Activated effector memory CD4-positive, alpha-beta T cell treated with anti-CD3 and anti-CD28 coated beads, Interleukin-2, amount 50 U/mL, for 16 hours (primary cell): ENCODE data around the gene PDE4D.

Experiments
- DNase-seq: peaks from one replicate; pipeline ENCODE4 v3.0.0-alpha.2; 2020

Gene PDE4D

DNA sequence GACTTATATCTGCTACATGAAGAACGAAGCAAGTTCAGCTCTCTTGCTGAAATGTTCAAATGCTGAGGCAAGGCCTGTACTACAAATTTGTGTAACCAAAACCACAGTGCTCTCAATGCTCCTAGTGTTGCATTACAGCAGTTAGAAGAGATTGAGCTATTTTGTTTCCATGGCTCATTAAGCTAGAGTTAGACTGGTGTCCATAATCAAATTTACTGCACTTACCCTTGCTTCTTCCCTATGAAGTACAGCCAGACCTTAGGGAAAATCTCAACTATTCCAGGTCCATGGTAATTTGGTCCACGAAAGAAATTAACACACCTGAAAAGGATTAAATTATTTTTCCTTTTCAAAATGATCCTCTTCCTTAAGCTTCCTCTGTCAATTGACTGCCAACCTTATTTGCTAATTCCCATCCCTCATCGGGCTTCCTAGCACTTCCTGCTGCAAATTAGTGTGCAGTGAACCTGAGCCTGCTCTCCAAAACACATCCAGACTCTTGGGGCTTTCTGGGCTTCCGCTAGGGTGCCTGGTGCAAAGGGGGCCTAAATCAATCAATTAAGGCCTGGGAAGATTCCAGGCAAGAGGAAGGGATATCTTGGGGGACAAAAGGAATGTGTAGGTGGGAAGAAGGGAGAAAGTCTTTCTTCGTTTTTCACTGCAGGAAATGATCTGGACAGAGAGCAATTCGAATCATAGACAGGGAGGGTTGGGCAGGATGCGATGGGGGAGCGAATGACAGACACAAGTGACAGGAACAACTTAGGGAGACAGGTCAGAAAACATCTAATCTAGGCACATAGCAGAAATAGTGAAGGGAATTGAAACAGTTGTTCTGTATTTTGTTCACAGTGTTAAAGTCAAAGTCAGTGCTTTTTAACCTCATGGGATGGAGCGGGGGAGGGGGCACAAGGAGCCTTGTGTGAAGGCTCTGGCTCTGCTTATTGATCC is 768.2 kb downstream of the PDE4D start:
- DNase-seq, result no peak

DNA sequence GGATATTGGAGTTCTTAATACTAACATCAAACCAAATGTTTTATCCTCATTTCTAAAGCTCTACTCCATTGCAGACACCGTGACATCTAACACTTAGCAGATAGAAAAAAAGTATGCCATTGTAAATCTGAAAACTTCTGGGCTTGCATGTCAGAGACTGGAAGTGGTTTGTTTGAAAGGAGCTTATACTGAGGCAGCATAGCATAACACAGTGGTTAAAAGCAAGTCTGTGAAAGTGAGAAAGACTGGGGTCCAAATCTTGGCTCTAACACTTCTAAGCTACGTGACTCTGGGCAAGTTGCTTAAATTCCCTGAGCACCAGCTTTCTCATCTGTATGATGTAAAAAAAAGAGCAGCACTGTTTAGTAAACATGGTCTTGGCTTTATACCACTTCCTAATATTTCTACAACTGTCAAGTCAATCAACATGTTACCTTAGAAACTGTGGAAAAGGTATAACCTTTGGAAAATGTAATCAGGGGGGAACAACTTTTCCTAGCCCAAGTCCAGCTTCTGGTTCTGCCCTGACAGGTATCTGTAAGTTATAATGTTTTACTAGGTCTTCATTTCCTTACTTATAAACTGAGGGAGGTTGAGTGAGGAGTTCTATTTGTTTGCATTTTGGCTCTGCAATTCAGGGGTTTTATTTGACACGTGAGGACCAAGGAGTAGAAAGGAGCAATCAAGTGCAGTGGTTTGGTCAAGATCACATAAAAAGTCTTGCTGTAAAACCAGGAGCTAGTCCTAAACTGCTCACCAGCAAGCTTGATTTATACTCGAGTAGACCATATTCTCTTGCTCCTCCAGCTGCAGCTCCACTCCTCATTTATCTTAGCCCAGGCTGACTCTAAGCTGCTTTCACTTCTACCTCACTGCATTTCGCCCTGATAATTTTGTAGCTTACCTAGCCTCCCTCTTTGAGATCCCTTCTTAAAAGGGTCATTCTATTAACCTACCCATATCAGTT is 769.6 kb downstream of the PDE4D start:
- DNase-seq, result no peak

DNA sequence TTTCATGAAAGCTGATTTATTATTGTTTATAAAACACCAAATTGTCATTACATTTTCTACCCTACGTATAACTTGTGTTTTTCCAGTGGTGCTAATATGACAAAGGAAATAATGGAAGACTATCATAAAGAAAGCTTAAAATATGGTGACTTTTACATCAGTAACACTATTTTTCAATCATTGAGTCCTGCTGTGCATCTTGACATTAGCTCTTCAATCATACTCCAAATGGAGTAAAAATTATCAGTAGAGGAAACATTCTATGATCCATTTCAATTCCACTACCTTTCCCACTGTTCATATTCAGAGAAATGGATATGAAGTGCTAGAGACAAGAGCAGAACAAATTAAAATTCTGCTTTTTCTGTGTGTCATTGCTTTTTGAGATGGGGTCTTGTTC is 774.0 kb downstream of the PDE4D start:
- DNase-seq, result no peak

DNA sequence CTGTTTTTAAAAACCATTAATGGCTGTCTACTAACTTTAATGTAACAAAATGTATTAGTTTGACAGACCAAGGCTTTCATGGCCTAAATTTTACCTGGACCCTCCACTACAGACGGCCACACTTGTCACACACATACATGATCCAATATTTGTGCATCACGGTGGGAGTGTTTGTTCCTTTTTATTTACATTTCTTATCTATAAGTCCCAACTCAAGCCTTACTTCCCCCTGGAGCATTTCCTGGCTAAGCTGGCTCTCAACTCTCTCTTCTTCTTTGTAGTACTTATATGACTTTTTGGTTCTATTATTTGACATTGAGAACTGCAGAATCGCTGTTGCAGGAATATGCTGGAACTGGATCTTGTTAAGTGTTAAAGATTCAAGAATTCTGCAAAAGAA is 776.2 kb downstream of the PDE4D start:
- DNase-seq, result no peak

DNA sequence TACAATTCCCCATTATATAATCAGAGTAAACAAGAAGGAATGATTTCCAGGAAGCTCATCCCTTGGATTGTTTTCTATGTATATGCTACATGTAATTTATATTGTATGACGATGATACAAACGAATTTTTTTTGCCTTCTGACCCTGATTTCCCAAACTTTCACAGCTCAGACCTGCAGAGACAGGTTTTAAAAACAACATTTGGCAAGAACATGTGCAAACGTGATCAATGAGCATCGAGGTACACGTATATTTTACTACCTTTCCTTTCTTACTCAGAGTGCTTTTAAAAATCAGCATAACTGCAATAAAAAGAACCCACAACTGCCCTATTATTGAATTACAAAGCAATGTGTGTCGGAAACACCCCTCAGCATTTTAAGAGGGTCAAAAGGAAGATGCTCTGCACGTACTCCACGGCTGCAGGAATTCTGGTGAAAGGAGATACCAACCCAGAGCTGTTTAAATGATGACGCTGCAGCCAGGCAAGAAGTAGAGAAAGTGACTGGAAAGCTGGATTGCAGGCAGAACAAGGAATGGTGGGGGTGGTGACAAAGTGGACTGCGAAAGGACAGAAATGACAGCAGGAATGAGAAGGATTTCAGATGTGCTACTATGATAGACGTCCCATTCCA is 777.2 kb downstream of the PDE4D start:
- DNase-seq, result no peak

DNA sequence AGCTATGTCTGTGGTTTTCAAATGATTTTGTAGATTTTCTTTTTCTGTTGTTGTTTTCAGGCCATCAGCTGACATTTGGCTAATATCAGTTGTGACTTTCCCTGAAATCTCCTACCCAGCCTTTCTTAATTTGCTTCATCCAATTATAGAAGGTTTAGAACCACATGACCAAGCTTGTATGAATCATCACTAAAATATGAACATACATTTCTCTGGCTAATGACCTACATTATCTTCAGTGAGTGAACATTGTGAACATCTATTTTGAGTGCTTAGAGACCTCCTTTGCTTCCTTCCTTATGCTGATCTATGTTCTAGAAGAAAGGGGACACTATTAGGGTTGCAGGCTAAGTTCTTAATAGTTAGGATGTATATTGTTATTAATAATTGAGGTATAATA is 778.2 kb downstream of the PDE4D start:
- no peak for DNase-seq

DNA sequence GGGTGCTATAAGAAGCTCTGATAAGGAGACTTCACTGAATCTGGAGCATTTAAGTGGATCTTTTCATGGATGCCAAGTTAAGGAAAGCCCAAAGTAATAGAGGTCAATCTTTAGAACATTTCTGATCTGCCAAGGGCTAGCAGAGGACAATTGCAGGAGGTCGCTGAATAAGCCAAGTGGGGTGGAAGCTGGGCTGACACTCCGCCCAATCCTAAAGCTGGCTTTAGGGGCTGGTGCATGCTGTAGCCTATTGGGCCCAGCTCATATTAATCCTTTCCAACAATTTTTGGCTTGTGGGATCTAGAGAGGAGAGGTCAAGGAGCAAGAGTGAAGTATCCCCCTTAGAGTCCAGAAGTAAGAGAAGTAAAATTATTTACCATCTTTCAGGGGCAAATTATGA is 784.1 kb downstream of the PDE4D start:
- no peak for DNase-seq

DNA sequence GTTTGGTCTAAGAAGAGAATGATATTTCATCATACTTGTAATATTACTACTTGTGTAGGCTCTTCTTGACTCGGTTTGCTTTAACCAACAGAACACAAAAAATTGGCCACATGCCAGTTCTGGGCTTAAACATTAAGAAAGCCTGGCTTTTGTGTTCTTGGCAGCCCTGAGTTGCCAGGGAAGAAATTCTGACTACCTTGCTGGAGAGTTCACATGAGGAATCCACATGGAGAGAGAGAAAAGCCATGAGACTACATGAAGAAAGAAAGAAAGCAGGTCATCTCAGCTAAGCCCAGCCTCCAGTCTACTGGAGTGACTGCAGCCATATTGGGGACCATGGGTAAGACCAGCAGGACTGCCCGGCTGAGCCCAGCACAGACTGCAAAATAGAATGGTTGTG is 785.8 kb downstream of the PDE4D start:
- no peak for DNase-seq

DNA sequence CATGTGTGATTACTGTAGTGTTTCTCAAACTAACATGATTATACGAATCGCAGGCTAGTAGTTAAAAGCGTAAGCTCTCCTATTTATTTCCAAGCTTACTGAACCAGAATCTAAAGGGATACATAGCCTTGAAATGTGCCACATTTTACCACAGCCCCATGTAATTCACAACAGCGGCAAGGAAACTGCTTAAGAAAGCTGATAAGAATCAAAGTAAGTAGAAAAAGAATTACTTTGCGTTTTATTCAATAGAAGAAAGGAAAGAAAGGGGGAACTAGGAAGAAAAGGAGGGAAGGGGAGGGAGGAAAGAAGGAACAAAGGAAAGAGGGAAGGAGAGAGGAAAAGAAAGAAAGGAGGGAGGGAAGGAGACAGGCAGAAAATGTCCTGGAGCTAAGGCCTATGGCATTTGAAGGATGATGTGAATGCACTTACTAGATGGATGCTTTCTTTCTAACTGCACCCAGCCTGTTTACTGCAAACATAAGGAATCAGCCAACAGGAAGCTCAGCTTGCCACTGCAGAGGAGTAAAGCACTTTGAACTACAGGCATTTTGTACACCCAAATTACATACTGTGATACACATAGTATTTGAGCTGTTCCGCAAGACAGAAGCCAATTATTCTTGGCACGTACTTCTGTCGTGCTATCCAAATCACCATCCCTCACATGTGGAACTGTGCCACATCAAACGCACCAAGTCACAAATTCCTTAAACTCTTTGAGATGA is 789.0 kb downstream of the PDE4D start:
- no peak for DNase-seq

DNA sequence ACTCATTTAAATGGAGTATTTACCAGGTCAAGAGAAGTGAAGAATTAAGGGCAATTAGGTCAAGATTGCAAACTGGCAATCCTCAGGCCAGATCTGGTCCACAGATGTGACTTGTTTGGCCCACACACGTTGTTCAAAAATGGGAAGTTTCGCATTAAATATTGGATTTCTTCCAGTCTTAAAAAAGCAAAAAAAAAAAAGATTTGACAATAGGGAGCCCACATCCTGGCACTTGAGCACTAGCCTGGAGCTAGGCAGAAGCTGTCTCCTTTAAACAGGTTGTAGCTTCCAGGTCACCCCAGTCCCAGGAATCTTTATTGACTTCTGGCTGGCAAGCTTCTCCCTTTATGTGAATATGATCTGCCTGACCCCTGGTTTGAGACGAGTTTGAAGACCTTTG is 790.2 kb downstream of the PDE4D start:
- DNase-seq, result no peak

DNA sequence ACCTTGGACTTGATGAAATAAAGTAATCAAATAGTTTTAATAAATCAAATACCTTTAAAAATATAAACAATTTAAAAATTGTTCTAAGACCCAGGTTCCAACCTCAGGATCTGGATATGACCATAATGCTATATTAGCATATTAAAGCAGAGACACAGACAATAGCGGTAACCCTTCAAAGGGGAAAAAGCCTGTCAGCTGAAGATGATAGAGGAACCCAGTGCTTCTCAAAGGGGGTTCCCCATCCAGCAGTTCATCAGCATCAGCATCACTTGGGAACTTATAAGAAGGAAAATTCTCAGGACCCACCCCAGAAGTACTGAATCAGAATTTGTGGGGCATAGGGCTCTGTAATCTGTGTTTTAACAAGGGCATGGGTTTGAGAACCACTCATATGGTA is 791.1 kb downstream of the PDE4D start:
- no peak for DNase-seq

DNA sequence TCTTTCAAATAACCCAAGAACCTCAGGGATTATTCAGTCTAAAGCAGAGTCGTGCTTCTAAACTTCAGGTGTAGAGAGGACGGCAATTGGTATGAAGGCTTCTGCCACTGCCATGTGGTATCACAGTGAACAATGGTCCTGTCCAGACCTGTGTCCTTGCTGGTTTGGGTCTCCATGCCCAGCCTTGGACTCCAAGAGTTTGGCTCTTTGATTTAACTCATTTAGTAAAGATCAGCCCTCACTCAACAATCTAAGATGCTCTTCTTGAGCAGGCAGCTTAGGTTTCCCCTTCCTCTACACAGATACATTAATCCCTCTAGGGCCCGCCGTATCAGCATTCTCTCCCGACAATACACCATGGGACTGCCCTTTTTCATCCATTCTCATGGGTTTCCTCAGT is 792.7 kb downstream of the PDE4D start:
- DNase-seq, result no peak

DNA sequence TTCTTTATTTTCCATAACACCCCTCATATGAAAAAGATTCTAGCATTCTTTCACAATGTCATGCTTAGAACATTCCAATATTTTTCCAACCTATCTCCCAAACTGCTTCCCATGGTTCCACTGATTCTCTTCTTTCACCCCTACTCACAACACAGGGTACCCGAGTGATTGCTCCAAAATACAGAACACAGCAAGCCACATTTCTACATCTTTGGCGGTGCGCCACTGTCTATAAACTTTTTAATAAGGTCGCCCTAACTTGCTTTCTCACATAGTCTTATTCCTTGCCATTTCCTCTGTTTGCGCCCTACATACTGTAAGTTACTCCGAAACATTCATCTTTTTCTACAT is 793.6 kb downstream of the PDE4D start:
- DNase-seq, result no peak

DNA sequence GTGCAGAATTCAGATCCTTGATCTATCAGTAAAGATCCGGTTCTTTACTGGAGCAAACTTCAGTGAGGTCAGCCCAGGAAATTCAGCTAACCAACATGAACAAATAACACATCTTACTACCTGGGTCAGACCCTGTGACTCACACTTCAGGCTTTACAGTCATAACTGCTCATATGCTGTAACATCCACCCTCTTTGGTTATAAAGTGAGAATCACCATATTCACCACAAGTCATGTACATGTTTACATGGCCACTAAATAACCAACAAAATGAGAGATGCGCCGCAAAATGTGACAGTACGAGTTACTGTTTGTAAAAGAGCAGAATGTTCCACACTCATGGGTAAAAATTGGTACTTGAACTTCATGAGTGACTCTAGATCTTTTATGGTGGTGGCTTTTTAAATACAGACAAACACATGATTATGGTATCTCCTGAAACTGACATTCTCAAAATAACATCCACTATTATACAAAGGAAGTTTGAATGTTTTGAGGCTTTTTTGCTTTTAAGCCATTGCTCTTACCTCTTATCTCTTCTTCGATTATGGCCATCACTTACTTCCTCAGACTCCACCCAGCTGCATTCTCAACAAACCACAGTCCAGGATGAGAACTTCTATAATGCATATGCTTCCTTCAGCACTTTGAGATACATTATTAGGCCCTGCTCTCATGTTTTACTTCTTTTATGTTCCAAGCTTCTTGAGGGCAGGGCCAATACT is 794.1 kb downstream of the PDE4D start:
- no peak for DNase-seq

DNA sequence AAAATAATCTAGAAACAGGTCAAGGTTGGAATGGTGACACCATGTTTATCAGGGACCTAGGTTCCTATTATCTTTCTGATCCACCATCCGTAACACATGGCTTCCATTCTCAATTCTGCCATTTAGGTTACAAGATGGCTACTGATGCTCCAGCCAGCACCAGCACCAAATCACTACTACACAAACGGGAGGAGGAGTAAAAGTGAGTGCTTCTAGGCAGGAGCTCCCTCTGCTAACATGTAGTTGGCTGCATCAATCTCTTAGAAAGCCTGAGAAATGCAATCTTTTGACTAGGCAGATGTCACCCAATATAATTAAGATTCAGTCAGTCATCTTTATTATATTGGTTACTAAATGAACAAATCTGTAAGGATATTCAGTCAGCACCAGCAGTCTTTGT is 794.8 kb downstream of the PDE4D start:
- DNase-seq, result no peak

DNA sequence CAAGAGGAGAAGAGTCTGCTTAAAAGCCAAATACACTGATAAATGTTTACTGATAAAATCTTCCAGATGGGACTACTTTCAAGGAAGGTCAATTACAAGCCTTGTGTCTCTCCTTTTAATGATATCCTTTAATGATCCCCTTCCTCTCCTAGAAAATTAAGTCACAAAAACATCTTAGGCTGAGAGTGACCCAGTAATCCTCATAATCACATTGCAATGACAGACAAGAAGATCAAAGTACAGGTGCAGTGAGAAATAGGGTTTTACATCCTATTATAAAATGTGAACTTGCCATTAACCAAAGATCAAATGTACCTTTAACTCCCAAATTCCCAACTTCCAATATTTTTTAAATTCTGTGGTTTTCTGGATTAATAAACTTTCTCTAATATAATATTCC is 795.8 kb downstream of the PDE4D start:
- DNase-seq, result no peak

DNA sequence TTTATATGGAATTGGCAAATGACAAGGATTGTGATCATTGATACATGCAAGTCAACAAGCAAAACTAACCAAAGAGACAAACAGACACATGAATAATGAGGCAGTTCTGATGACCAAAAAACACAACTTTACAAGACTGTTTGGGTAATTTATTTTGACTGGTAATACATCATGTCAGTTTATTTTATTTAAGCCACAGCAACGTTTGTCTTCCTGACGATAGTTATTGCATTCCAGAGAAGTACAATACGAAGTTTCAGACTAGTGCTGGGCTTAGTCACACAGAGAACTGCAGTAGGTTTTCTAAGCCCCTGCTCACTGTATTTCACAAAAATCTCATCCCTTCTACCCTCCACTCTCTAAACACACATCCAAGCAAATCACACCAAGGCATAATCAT is 796.4 kb downstream of the PDE4D start:
- no peak for DNase-seq

DNA sequence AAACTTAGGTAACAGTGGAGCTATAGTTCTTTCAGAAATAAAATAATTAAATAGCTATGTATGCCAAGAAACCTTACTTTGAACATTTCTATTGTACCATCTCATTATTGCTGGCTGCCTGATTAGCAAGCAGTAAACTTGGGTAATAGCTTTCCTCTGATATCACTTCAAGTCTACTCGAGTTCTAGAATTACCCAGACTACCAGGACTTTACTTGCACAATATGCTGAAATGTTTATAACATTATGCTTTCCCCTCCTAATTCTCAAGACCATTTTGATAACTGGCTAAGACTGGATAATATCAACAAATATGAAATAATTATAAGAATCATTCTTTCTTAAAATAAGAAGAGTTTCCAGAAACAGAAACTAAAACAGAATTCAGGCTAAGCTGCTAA is 798.0 kb downstream of the PDE4D start:
- no peak for DNase-seq

DNA sequence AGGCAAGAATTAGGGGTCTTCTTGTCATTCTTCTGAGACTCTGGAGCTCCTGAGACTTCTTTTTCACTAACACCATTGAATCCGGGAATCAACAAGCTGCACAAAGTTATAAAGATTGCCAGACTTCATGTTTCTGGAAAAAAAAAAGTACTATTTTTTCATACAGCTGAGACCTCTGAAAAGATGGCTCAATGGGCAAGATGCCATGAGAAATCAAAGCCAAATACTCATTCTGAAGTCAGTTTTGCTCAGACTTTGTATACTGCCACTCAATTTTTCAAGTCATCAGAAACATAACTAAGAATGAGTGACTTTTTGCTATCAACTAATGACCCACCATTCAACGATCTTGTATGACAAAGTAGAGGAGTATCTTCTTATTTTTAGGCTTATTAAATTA is 798.7 kb downstream of the PDE4D start:
- no peak for DNase-seq

DNA sequence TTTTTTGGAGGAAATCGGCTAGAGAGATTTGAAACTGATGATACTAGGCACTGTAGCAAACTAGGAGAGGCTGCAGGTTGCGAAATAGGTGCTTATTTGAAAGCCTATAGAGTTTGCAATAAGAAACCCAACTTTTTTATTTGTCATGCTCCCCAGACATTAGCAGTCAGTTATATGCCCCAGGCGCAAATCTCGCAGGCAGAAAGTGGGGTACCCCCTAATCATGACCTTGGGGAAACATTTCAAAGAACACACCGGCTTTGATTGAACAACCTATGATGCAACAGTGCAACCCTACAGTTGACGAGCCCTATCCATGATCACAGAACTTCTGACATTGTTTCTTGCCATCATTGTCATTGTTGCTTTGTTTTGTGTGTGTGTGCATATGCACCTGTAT is 800.2 kb downstream of the PDE4D start:
- DNase-seq, result no peak

DNA sequence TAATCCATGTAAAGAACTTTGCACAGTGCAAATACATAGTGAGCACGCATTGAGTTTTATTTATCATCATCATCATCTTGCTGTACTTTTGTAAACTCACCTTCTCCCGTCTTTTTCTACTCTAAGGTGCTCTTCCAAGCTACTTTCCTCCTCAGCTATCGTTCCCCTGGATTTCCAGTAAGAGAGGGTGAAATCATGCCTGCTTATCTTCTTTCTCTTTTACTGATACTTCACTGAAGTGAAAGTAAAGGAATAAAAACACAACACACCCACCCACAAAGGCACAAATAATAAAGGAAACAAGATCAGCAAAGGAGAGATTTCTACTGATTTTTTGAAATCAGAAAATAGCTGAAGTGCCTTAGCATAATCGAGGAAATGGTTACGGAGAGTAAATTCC is 800.8 kb downstream of the PDE4D start:
- no peak for DNase-seq

DNA sequence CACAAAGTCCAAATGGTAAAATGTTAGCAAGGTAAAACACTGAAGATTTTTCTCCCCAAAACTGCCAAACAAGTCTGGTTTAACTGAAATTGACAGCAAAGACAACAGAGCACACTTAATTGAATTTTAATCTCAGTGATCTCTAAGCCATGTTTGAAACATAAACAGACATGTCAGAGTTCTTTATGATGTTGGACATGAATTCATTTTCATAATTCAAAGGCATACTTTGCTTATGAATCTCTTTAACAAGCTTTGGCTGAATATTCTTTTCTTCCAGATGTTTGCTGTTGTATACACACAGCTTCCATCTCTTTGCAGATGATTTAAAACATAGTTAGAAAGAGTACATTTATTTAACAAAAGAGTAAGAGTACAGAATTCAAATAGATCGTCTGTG is 801.6 kb downstream of the PDE4D start:
- no peak for DNase-seq
